ENCODE measurements around the gene ANKRD17.
"Not testable (repeated sequence)": the region's sequence is repeated elsewhere in the genome, so short reads cannot be mapped to it uniquely, and the experiment has no call there.

The ANKRD17 gene, protein sequence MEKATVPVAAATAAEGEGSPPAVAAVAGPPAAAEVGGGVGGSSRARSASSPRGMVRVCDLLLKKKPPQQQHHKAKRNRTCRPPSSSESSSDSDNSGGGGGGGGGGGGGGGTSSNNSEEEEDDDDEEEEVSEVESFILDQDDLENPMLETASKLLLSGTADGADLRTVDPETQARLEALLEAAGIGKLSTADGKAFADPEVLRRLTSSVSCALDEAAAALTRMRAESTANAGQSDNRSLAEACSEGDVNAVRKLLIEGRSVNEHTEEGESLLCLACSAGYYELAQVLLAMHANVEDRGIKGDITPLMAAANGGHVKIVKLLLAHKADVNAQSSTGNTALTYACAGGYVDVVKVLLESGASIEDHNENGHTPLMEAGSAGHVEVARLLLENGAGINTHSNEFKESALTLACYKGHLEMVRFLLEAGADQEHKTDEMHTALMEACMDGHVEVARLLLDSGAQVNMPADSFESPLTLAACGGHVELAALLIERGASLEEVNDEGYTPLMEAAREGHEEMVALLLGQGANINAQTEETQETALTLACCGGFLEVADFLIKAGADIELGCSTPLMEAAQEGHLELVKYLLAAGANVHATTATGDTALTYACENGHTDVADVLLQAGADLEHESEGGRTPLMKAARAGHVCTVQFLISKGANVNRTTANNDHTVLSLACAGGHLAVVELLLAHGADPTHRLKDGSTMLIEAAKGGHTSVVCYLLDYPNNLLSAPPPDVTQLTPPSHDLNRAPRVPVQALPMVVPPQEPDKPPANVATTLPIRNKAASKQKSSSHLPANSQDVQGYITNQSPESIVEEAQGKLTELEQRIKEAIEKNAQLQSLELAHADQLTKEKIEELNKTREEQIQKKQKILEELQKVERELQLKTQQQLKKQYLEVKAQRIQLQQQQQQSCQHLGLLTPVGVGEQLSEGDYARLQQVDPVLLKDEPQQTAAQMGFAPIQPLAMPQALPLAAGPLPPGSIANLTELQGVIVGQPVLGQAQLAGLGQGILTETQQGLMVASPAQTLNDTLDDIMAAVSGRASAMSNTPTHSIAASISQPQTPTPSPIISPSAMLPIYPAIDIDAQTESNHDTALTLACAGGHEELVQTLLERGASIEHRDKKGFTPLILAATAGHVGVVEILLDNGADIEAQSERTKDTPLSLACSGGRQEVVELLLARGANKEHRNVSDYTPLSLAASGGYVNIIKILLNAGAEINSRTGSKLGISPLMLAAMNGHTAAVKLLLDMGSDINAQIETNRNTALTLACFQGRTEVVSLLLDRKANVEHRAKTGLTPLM (N-terminal part only)

DNA sequence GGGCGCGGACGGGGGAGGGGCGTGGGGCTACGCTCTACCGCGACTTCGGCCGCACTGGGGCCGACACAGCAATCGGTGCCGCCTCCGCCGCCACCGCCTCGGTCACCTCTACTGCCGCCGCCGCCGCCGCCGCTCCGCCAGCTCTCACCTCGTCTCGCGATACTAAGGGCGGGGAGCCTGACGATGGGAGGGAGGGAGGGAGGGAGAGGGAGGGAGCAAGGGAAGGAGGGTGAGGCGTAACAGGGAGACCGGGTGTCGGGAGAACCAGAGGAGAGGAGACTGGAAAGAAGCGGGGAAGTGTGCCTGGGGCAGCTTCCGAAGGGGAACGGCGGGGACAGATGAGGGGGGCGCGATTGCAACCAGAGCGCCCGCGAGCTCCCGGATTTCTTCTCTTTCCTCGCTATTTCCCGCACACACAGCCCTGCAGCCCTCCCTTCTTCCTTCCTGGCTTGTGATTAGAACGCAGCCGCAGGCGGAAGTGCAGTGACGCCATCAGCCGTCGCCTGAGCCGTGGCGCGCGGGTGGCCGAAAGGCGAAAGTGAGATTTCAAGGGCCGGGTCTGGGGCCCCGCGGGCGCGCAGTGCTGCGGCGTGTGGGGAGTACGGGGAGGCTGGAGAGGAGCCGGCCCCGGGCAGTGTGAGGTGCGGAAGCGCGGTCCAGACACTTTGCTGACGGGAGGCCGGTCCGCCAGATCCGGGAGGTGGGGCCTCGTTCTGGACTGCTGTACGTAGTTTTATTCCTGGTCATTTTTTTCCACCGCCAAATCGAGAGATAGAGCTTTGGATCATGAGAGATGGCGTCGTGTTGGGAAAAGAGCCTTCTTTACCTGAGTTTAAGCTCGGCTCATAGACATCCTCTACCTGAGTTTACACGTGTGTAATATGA is at the start of gene ANKRD17:
ANKRD17 (minus strand) TSS at position 113 of the 885 bp plus-strand sequence. CDS start 130 bp downstream, outside the sequence.
- Histone ChIP-seq H3K27me3 (ENCODE audit: control insufficient read depth, insufficient read depth, low read length) (no peaks in the 10 kb centered on the region), H3K4me1 (ENCODE audit: control insufficient read depth, insufficient read depth, low read length) (peaks cover 2% of the 10 kb centered on the region), H3K9me3 (ENCODE audit: control insufficient read depth, insufficient read depth, low read length) (no peaks in the 10 kb centered on the region), H3K36me3 (ENCODE audit: control insufficient read depth, insufficient read depth, low read length) (no peaks in the 10 kb centered on the region), H3K9ac (ENCODE audit: low read depth, low read length) (peak within 1 kb of the TSS; percentile 97), H3K4me3 (ENCODE audit: low read depth, low read length) (peak within 1 kb of the TSS; percentile 99)

GRCh38 chr4:73308286-73308685 is 49.7 kb upstream of the ANKRD17 start:
- Histone ChIP-seq H3K36me3 (ENCODE audit: control insufficient read depth, insufficient read depth, low read length) (no peaks in the 10 kb centered on the region), H3K9me3 (ENCODE audit: control insufficient read depth, insufficient read depth, low read length) (no peaks in the 10 kb centered on the region), H3K4me1 (ENCODE audit: control insufficient read depth, insufficient read depth, low read length) (no peaks in the 10 kb centered on the region), H3K4me3 (ENCODE audit: low read depth, low read length) (no peak overlapping the region), H3K9ac (ENCODE audit: low read depth, low read length) (no peak overlapping the region), H3K27me3 (ENCODE audit: control insufficient read depth, insufficient read depth, low read length) (no peaks in the 10 kb centered on the region)

DNA sequence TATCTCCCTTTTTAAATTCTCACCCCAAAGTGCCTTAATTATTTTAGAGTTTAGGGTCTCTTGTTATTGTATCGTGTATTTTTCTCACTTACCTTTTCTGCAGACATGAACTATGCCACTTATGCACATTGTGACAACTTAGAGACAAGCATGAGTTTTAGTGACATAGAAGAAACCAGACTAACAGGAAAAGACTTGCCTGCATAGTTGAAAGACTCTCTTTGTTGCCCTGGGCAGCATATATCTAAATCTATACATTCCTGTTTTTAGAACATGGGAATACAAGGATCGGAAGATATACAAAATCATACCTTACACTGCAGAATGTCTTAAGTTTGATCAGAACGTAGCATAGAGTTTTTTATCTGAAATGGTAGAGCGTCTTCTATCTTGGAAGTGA is 45.1 kb upstream of the ANKRD17 start:
- H3K27me3 ChIP-seq (ENCODE audit: control insufficient read depth, insufficient read depth, low read length): no peaks in the 10 kb centered on the region
- H3K9me3 ChIP-seq (ENCODE audit: control insufficient read depth, insufficient read depth, low read length): no peaks in the 10 kb centered on the region
- H3K4me1 ChIP-seq (ENCODE audit: control insufficient read depth, insufficient read depth, low read length): no peaks in the 10 kb centered on the region
- H3K36me3 ChIP-seq (ENCODE audit: control insufficient read depth, insufficient read depth, low read length): no peaks in the 10 kb centered on the region
- no peak overlapping the region for H3K9ac ChIP-seq (ENCODE audit: low read depth, low read length)
- no peak overlapping the region for H3K4me3 ChIP-seq (ENCODE audit: low read depth, low read length)

DNA sequence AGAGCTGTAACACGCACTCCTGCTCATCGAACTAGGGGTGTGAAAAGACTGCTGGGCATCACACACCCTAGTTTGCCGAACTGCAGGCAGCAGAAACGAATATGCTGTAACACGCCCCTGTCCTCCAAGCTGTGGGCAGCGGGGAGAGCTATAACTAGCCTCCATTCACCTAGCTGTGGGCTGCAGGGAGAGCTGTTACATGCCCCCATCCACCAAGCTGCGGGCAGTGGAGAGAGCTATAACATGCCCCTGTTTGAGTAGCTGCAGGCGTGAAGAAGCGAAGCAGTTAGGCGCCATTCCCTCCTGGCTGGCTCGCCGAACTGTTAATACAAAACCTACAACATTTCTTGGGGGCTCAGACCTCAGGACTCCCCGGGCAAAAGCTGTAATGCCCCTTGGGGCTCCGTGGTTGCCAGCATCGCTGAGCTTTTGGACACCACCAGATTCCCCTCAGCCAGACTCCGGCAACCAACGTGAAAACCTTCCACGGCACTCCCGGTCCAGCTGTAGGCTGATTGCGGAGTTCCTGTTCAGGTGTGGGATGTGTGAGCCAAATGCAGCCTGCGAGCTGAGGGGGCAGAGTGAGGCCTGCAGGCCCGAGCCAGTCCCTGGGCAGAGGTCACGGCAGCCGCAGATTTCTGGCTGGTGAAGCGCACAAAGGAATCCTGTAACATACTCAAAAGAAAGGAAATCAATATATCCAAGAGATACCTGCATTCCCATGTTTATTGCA is 41.1 kb upstream of the ANKRD17 start:
- Histone ChIP-seq H3K9me3 (ENCODE audit: control insufficient read depth, insufficient read depth, low read length) (no peaks in the 10 kb centered on the region), H3K36me3 (ENCODE audit: control insufficient read depth, insufficient read depth, low read length) (no peaks in the 10 kb centered on the region), H3K27me3 (ENCODE audit: control insufficient read depth, insufficient read depth, low read length) (no peaks in the 10 kb centered on the region), H3K4me1 (ENCODE audit: control insufficient read depth, insufficient read depth, low read length) (no peaks in the 10 kb centered on the region), H3K9ac (ENCODE audit: low read depth, low read length) (no peak overlapping the region), H3K4me3 (ENCODE audit: low read depth, low read length) (no peak overlapping the region)

GRCh38 chr4:73292661-73293060 is 34.1 kb upstream of the ANKRD17 start:
- H3K9me3 ChIP-seq (ENCODE audit: control insufficient read depth, insufficient read depth, low read length); H3K9ac ChIP-seq (ENCODE audit: low read depth, low read length); H3K36me3 ChIP-seq (ENCODE audit: control insufficient read depth, insufficient read depth, low read length); H3K4me1 ChIP-seq (ENCODE audit: control insufficient read depth, insufficient read depth, low read length); H3K4me3 ChIP-seq (ENCODE audit: low read depth, low read length); H3K27me3 ChIP-seq (ENCODE audit: control insufficient read depth, insufficient read depth, low read length): not testable (repeated sequence)

- H3K9me3 ChIP-seq (ENCODE audit: control insufficient read depth, insufficient read depth, low read length): no peaks in the 10 kb centered on the region
- no peak overlapping the region for H3K9ac ChIP-seq (ENCODE audit: low read depth, low read length)
- H3K4me1 ChIP-seq (ENCODE audit: control insufficient read depth, insufficient read depth, low read length): no peaks in the 10 kb centered on the region
- no peaks in the 10 kb centered on the region for H3K27me3 ChIP-seq (ENCODE audit: control insufficient read depth, insufficient read depth, low read length)
- no peaks in the 10 kb centered on the region for H3K36me3 ChIP-seq (ENCODE audit: control insufficient read depth, insufficient read depth, low read length)
- H3K4me3 ChIP-seq (ENCODE audit: low read depth, low read length): no peak overlapping the region
Observed at GRCh38 chr4:73281982-73282381, 23.4 kb upstream of the ANKRD17 start.

- H3K4me3 ChIP-seq (ENCODE audit: low read depth, low read length): no peak overlapping the region
- H3K27me3 ChIP-seq (ENCODE audit: control insufficient read depth, insufficient read depth, low read length): no peaks in the 10 kb centered on the region
- H3K36me3 ChIP-seq (ENCODE audit: control insufficient read depth, insufficient read depth, low read length): no peaks in the 10 kb centered on the region
- no peaks in the 10 kb centered on the region for H3K4me1 ChIP-seq (ENCODE audit: control insufficient read depth, insufficient read depth, low read length)
- no peak overlapping the region for H3K9ac ChIP-seq (ENCODE audit: low read depth, low read length)
- no peaks in the 10 kb centered on the region for H3K9me3 ChIP-seq (ENCODE audit: control insufficient read depth, insufficient read depth, low read length)
Observed at GRCh38 chr4:73281396-73281795, 22.8 kb upstream of the ANKRD17 start.

DNA sequence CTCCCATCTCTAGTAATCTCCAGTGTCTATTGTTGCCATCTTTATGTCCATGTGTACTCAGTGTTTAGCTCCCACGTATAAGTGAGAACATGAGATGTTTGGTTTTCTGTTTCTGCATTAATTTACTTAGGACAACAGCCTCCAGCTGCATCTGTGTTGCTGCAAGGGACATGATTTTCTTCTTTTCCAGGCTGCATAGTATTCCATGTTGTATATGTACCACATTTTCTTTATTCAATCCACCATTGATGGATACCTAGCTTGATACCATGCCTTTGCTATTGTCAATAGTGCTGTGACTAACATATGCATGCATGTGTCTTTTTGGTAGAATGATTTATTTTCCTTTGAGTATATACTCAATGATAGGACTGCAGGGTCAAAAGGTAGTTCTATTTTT is 18.6 kb upstream of the ANKRD17 start:
- Histone ChIP-seq H3K4me3 (ENCODE audit: low read depth, low read length) (no peak overlapping the region), H3K27me3 (ENCODE audit: control insufficient read depth, insufficient read depth, low read length) (no peaks in the 10 kb centered on the region), H3K4me1 (ENCODE audit: control insufficient read depth, insufficient read depth, low read length) (no peaks in the 10 kb centered on the region), H3K9ac (ENCODE audit: low read depth, low read length) (no peak overlapping the region), H3K36me3 (ENCODE audit: control insufficient read depth, insufficient read depth, low read length) (no peaks in the 10 kb centered on the region), H3K9me3 (ENCODE audit: control insufficient read depth, insufficient read depth, low read length) (no peaks in the 10 kb centered on the region)

- no peaks in the 10 kb centered on the region for H3K36me3 ChIP-seq (ENCODE audit: control insufficient read depth, insufficient read depth, low read length)
- H3K4me3 ChIP-seq (ENCODE audit: low read depth, low read length): no peak overlapping the region
- no peaks in the 10 kb centered on the region for H3K9me3 ChIP-seq (ENCODE audit: control insufficient read depth, insufficient read depth, low read length)
- H3K27me3 ChIP-seq (ENCODE audit: control insufficient read depth, insufficient read depth, low read length): no peaks in the 10 kb centered on the region
- H3K4me1 ChIP-seq (ENCODE audit: control insufficient read depth, insufficient read depth, low read length): no peaks in the 10 kb centered on the region
- H3K9ac ChIP-seq (ENCODE audit: low read depth, low read length): no peak overlapping the region
Observed at GRCh38 chr4:73275318-73275654, 16.7 kb upstream of the ANKRD17 start.

GRCh38 chr4:73272816-73273215 is 14.2 kb upstream of the ANKRD17 start:
- H3K9me3 ChIP-seq (ENCODE audit: control insufficient read depth, insufficient read depth, low read length): no peaks in the 10 kb centered on the region

More at GRCh38 chr4:73272816-73273215, 14.2 kb upstream of the ANKRD17 start:
- no peaks in the 10 kb centered on the region for H3K27me3 ChIP-seq (ENCODE audit: control insufficient read depth, insufficient read depth, low read length)
- H3K9ac ChIP-seq (ENCODE audit: low read depth, low read length): no peak overlapping the region
- H3K36me3 ChIP-seq (ENCODE audit: control insufficient read depth, insufficient read depth, low read length): no peaks in the 10 kb centered on the region
- no peak overlapping the region for H3K4me3 ChIP-seq (ENCODE audit: low read depth, low read length)
- H3K4me1 ChIP-seq (ENCODE audit: control insufficient read depth, insufficient read depth, low read length): no peaks in the 10 kb centered on the region

All from iPS-15b (cell line).